ENCODE results near the gene CREB3.

DNA sequence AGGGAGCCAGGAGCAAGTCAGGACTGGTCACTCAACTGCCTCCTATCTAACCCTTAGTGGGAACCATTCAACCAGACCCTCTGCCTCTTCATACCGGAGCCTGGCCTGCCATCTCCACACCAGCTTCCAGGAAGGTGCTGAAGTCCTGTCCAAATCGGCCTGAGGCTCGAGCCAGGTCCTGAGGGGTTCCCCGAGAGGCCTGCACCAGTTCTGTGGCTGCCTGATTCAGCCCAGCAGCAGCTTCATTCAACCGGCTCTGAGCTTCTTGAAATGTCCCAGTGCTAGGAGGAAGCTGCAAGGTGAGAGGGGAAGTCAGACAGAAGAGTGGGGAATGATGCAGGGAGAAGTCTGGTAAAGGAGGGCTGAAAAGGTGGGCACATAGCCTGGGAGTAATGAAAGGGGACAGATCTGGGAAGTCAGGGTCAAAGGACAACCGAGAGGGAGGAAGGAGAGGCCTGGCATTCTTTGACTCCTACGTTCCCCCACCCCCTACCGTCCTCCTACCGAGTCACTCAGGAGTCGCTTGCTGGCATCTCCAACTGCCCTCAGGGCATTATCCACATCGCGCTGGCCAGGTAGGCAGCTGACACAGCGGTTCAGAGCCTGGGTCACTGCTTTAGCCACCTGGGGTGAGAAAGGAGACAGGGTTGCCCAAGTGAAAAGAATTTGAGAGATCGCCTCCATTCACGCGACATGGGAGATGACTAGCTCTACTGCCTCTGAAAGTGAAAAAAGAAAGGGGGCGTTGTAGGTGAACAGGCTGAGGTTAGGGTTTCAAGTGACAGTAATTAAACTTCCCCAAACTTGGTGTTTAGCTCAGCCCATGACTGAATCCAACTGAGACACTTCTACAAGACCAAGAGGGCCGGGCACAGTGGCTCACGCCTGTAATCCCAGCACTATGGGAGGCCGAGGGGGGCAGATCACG lies 20.7 kb upstream of the CREB3 start:
- TF ChIP-seq, protein P1, sequence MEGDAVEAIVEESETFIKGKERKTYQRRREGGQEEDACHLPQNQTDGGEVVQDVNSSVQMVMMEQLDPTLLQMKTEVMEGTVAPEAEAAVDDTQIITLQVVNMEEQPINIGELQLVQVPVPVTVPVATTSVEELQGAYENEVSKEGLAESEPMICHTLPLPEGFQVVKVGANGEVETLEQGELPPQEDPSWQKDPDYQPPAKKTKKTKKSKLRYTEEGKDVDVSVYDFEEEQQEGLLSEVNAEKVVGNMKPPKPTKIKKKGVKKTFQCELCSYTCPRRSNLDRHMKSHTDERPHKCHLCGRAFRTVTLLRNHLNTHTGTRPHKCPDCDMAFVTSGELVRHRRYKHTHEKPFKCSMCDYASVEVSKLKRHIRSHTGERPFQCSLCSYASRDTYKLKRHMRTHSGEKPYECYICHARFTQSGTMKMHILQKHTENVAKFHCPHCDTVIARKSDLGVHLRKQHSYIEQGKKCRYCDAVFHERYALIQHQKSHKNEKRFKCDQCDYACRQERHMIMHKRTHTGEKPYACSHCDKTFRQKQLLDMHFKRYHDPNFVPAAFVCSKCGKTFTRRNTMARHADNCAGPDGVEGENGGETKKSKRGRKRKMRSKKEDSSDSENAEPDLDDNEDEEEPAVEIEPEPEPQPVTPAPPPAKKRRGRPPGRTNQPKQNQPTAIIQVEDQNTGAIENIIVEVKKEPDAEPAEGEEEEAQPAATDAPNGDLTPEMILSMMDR (IDR thresholded peaks at IDR 0.05), result no peak
- no peak for TF ChIP-seq POLR2A (IDR thresholded peaks at IDR 0.05)
